GM21390 (cell line): ENCODE data around the gene ACACB.

Source experiments
- ATAC-seq: cut with Tn5 transposase; IDR thresholded peaks from one replicate; pipeline ENCODE4 v1.9.1; 2021; ENCODE audit not compliant: unreplicated experiment

ACACB gene

GRCh38 chr12:109250523-109250922 lies 134.1 kb downstream of the ACACB start:
- ATAC-seq = no peak

- no peak for ATAC-seq
These were observed 136.4 kb downstream of the ACACB start for GRCh38 chr12:109252799-109253198.

GRCh38 chr12:109253913-109254544 lies 137.6 kb downstream of the ACACB start:
- no peak for ATAC-seq

- no peak for ATAC-seq
These were observed 139.0 kb downstream of the ACACB start for GRCh38 chr12:109255377-109255776.

- no peak for ATAC-seq
These were observed 139.6 kb downstream of the ACACB start for GRCh38 chr12:109256011-109256410.

GRCh38 chr12:109258201-109258600 lies 141.8 kb downstream of the ACACB start:
- no peak for ATAC-seq

- ATAC-seq = no peak
These were observed 142.5 kb downstream of the ACACB start for GRCh38 chr12:109258607-109259544.

- no peak for ATAC-seq
These were observed 143.1 kb downstream of the ACACB start for GRCh38 chr12:109259545-109259895.

GRCh38 chr12:109261087-109261486 lies 144.7 kb downstream of the ACACB start:
- no peak for ATAC-seq

GRCh38 chr12:109261939-109262338 lies 145.6 kb downstream of the ACACB start:
- no peak for ATAC-seq

GRCh38 chr12:109263439-109263838 lies 147.1 kb downstream of the ACACB start:
- ATAC-seq = no peak

- ATAC-seq = no peak
These were observed 147.9 kb downstream of the ACACB start for GRCh38 chr12:109264095-109264942.

- ATAC-seq = no peak
These were observed 148.7 kb downstream of the ACACB start for GRCh38 chr12:109264943-109265650.

GRCh38 chr12:109266106-109266879 lies 149.9 kb downstream of the ACACB start:
- ATAC-seq = no peak

- no peak for ATAC-seq
These were observed 151.0 kb downstream of the ACACB start for GRCh38 chr12:109267361-109267760.

- ATAC-seq = no peak
These were observed 152.5 kb downstream of the ACACB start for GRCh38 chr12:109268896-109269295.

GRCh38 chr12:109269428-109269827 lies 153.0 kb downstream of the ACACB start:
- ATAC-seq = no peak

- no peak for ATAC-seq
These were observed 154.1 kb downstream of the ACACB start for GRCh38 chr12:109270494-109270893.

- no peak for ATAC-seq
These were observed 155.0 kb downstream of the ACACB start for GRCh38 chr12:109271418-109271817.

GRCh38 chr12:109273354-109273753 lies 157.0 kb downstream of the ACACB start:
- ATAC-seq = no peak
